HepG2 (cell line): ENCODE data around the gene MYO5B. TPM values are rescaled to one million over a fixed set of nuclear protein-coding genes. Genes with fewer than 3 reads are reported as not detected.

Source experiments
- ARHGAP35 ChIP-seq: sonication (generic); formaldehyde crosslinking; IDR thresholded peaks from 2 replicates; pipeline ENCODE4 v1.9.0; 2022; ENCODE audit warnings: mild to moderate bottlenecking, inconsistent platforms, moderate library complexity, missing genetic modification reagents, borderline replicate concordance
- LCORL ChIP-seq, 2 experiments: fragments of 450-650 bp in 1 of 2; sonication (generic) in 1 of 2; formaldehyde crosslinking in 1 of 2; IDR thresholded peaks; 2 replicates each; pipeline versions ENCODE4 v1.5.0 to v1.6.1; 2017 to 2020; ENCODE audit warnings: antibody characterized with exemption in 1 of 2, missing genetic modification reagents in 1 of 2
- NCOR1 ChIP-seq: fragments of 200-600 bp; sonication (generic); IDR thresholded peaks from 2 replicates; pipeline ENCODE4 v1.7.0; 2017; ENCODE audit warnings: antibody characterized with exemption, low read length, borderline replicate concordance
- SAP130 ChIP-seq: IDR thresholded peaks from 2 replicates; pipeline ENCODE4 v1.6.1; 2016; ENCODE audit warnings: low read depth
- SIX4 ChIP-seq: sonication (generic); formaldehyde crosslinking; IDR thresholded peaks from 2 replicates; pipeline ENCODE4 v1.4.0; 2020; ENCODE audit warnings: missing genetic modification reagents
- SOX5 ChIP-seq: IDR thresholded peaks from 2 replicates; pipeline ENCODE4 v1.6.1; 2016; ENCODE audit warnings: borderline replicate concordance
- ZFY ChIP-seq: sonication (generic); formaldehyde crosslinking; IDR thresholded peaks from 2 replicates; pipeline ENCODE4 v1.4.0; 2020; ENCODE audit warnings: missing genetic modification reagents
- ZNF367 ChIP-seq: sonication (generic); formaldehyde crosslinking; IDR thresholded peaks from 2 replicates; pipeline ENCODE4 v1.4.0; 2020; ENCODE audit warnings: missing genetic modification reagents, borderline replicate concordance
- ZNF644 ChIP-seq: IDR thresholded peaks from 2 replicates; pipeline ENCODE4 v1.6.1; 2016; ENCODE audit warnings: low read depth
- polyA plus RNA-seq, 8 experiments: library from polyadenylated mRNA; depleted of rRNA in 3 of 8; stranded (reverse) in 7 of 8; unstranded in 1 of 8; fragments of >200 nt; fragmentation: Illumina TruSeq in 4 of 8; extraction: Trizol in 4 of 8; gene quantifications; 2 replicates each; pipeline versions ENCODE4 v1.2.1 to v1.2.3, GENCODE V29; 2011 to 2016; ENCODE audit warnings: low read depth in 4 of 8, missing spikeins in 1 of 8, mixed read lengths in 1 of 8; ENCODE audit not compliant: insufficient read depth in 1 of 8
- total RNA-seq, 5 experiments: library from RNA; depleted of rRNA; stranded (reverse); fragments of >200 nt; fragmentation: Illumina TruSeq; extraction: Trizol; gene quantifications; 2 replicates each; pipeline ENCODE4 v1.2.3, GENCODE V29; 2016; ENCODE audit warnings: low read depth in 1 of 5
- TF ChIP-seq, protein P1 (sequence below): IDR thresholded peaks from 2 replicates; pipeline ENCODE4 v1.4.0; 2020; ENCODE audit warnings: mild to moderate bottlenecking, missing genetic modification reagents
- TF ChIP-seq, protein P2 (sequence below), 2 experiments: IDR thresholded peaks; 2 replicates each; pipeline ENCODE4 v1.6.1; 2011 to 2012; ENCODE audit warnings: low read length in 2 of 2, borderline replicate concordance in 1 of 2, low read depth in 1 of 2, mild to moderate bottlenecking in 1 of 2, moderate library complexity in 1 of 2
- TF ChIP-seq, protein P3 (sequence below): IDR thresholded peaks from 2 replicates; pipeline ENCODE4 v1.6.1; 2016; ENCODE audit warnings: mild to moderate bottlenecking
- TF ChIP-seq, protein P4 (sequence below): sonication (generic); formaldehyde crosslinking; IDR thresholded peaks from 2 replicates; pipeline ENCODE4 v1.5.1; 2020; ENCODE audit warnings: missing genetic modification reagents, mild to moderate bottlenecking, borderline replicate concordance
- TF ChIP-seq, protein P5 (sequence below): sonication (generic); formaldehyde crosslinking; IDR thresholded peaks from 2 replicates; pipeline ENCODE4 v1.4.0; 2020; ENCODE audit warnings: missing genetic modification reagents, mild to moderate bottlenecking, borderline replicate concordance
- TF ChIP-seq, protein P6 (sequence below): sonication (generic); formaldehyde crosslinking; IDR thresholded peaks from 2 replicates; pipeline ENCODE4 v1.4.0; 2020; ENCODE audit warnings: missing genetic modification reagents, borderline replicate concordance

MYO5B gene
- total and polyA plus RNA-seq, 2 of the 13 experiments (the other 11 are each of a cell fraction or from before 2014, with no cell fraction given), result 13.1 to 24.0 TPM

- TF ChIP-seq, protein P1, sequence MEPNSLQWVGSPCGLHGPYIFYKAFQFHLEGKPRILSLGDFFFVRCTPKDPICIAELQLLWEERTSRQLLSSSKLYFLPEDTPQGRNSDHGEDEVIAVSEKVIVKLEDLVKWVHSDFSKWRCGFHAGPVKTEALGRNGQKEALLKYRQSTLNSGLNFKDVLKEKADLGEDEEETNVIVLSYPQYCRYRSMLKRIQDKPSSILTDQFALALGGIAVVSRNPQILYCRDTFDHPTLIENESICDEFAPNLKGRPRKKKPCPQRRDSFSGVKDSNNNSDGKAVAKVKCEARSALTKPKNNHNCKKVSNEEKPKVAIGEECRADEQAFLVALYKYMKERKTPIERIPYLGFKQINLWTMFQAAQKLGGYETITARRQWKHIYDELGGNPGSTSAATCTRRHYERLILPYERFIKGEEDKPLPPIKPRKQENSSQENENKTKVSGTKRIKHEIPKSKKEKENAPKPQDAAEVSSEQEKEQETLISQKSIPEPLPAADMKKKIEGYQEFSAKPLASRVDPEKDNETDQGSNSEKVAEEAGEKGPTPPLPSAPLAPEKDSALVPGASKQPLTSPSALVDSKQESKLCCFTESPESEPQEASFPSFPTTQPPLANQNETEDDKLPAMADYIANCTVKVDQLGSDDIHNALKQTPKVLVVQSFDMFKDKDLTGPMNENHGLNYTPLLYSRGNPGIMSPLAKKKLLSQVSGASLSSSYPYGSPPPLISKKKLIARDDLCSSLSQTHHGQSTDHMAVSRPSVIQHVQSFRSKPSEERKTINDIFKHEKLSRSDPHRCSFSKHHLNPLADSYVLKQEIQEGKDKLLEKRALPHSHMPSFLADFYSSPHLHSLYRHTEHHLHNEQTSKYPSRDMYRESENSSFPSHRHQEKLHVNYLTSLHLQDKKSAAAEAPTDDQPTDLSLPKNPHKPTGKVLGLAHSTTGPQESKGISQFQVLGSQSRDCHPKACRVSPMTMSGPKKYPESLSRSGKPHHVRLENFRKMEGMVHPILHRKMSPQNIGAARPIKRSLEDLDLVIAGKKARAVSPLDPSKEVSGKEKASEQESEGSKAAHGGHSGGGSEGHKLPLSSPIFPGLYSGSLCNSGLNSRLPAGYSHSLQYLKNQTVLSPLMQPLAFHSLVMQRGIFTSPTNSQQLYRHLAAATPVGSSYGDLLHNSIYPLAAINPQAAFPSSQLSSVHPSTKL (CRISPR knock-in tag), result peak; percentile 72
- TF ChIP-seq, protein P2, sequence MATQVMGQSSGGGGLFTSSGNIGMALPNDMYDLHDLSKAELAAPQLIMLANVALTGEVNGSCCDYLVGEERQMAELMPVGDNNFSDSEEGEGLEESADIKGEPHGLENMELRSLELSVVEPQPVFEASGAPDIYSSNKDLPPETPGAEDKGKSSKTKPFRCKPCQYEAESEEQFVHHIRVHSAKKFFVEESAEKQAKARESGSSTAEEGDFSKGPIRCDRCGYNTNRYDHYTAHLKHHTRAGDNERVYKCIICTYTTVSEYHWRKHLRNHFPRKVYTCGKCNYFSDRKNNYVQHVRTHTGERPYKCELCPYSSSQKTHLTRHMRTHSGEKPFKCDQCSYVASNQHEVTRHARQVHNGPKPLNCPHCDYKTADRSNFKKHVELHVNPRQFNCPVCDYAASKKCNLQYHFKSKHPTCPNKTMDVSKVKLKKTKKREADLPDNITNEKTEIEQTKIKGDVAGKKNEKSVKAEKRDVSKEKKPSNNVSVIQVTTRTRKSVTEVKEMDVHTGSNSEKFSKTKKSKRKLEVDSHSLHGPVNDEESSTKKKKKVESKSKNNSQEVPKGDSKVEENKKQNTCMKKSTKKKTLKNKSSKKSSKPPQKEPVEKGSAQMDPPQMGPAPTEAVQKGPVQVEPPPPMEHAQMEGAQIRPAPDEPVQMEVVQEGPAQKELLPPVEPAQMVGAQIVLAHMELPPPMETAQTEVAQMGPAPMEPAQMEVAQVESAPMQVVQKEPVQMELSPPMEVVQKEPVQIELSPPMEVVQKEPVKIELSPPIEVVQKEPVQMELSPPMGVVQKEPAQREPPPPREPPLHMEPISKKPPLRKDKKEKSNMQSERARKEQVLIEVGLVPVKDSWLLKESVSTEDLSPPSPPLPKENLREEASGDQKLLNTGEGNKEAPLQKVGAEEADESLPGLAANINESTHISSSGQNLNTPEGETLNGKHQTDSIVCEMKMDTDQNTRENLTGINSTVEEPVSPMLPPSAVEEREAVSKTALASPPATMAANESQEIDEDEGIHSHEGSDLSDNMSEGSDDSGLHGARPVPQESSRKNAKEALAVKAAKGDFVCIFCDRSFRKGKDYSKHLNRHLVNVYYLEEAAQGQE (IDR thresholded peaks at IDR 0.05; ENCODE audit: borderline replicate concordance in 1 of 2, low read depth in 1 of 2, low read length in 2 of 2), result no peak
- TF ChIP-seq SIX4 (CRISPR knock-in tag) (0 out of 2 replicates have a peak, but pooled peaks have one; percentile 20), ZNF367 (CRISPR knock-in tag) (no peak), SAP130 (CRISPR knock-in tag) (peak; percentile 63), ZNF644 (CRISPR knock-in tag) (peak; percentile 80), ZFY (CRISPR knock-in tag) (0 out of 2 replicates have a peak, but pooled peaks have one; percentile 32), LCORL (IDR thresholded peaks at IDR 0.05) (no peak), LCORL (CRISPR knock-in tag; IDR thresholded peaks at IDR 0.05) (peak; percentile 71; the same call in 1 of the 2 replicates), SOX5 (CRISPR knock-in tag) (peak; percentile 91), ARHGAP35 (CRISPR knock-in tag) (no peak), NCOR1 (peak; percentile 96)
- TF ChIP-seq, protein P3, sequence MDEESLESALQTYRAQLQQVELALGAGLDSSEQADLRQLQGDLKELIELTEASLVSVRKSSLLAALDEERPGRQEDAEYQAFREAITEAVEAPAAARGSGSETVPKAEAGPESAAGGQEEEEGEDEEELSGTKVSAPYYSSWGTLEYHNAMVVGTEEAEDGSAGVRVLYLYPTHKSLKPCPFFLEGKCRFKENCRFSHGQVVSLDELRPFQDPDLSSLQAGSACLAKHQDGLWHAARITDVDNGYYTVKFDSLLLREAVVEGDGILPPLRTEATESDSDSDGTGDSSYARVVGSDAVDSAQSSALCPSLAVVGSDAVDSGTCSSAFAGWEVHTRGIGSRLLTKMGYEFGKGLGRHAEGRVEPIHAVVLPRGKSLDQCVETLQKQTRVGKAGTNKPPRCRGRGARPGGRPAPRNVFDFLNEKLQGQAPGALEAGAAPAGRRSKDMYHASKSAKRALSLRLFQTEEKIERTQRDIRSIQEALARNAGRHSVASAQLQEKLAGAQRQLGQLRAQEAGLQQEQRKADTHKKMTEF (CRISPR knock-in tag), result 0 out of 2 replicates have a peak, but pooled peaks have one; percentile 38
- TF ChIP-seq, protein P4, sequence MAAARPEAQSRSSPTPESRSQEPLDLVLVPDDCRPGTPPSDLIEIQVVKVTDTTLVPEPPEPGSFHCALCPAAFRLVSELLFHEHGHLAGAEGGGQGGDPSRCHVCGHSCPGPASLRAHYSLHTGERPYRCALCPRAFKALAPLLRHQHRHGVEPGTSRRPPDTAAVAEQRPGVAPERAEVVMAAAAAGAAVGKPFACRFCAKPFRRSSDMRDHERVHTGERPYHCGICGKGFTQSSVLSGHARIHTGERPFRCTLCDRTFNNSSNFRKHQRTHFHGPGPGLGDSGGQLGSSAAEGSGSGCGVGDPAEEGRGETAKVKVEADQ (CRISPR knock-in tag), result no peak
- TF ChIP-seq, protein P5, sequence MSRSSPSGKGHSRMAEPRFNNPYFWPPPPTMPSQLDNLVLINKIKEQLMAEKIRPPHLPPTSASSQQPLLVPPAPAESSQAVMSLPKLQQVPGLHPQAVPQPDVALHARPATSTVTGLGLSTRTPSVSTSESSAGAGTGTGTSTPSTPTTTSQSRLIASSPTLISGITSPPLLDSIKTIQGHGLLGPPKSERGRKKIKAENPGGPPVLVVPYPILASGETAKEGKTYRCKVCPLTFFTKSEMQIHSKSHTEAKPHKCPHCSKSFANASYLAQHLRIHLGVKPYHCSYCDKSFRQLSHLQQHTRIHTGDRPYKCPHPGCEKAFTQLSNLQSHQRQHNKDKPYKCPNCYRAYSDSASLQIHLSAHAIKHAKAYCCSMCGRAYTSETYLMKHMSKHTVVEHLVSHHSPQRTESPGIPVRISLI (CRISPR knock-in tag), result peak; percentile 97
- TF ChIP-seq, protein P6, sequence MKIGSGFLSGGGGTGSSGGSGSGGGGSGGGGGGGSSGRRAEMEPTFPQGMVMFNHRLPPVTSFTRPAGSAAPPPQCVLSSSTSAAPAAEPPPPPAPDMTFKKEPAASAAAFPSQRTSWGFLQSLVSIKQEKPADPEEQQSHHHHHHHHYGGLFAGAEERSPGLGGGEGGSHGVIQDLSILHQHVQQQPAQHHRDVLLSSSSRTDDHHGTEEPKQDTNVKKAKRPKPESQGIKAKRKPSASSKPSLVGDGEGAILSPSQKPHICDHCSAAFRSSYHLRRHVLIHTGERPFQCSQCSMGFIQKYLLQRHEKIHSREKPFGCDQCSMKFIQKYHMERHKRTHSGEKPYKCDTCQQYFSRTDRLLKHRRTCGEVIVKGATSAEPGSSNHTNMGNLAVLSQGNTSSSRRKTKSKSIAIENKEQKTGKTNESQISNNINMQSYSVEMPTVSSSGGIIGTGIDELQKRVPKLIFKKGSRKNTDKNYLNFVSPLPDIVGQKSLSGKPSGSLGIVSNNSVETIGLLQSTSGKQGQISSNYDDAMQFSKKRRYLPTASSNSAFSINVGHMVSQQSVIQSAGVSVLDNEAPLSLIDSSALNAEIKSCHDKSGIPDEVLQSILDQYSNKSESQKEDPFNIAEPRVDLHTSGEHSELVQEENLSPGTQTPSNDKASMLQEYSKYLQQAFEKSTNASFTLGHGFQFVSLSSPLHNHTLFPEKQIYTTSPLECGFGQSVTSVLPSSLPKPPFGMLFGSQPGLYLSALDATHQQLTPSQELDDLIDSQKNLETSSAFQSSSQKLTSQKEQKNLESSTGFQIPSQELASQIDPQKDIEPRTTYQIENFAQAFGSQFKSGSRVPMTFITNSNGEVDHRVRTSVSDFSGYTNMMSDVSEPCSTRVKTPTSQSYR (CRISPR knock-in tag), result 0 out of 2 replicates have a peak, but pooled peaks have one; percentile 32
These were observed 122.8 kb downstream of the MYO5B start (continued) for GRCh38 chr18:50072146-50072545.
